LNCaP clone FGC (cell line): ENCODE results near the gene ABCC6.

ENCODE experiments used
- DNase-seq: peaks from one replicate; pipeline ENCODE4 v3.0.0-alpha.2; 2011; ENCODE audit warnings: low read depth
- H3K4me3 ChIP-seq: 2 replicates; pipeline ENCODE4 v1.5.1; 2011; ENCODE audit warnings: mild to moderate bottlenecking, low read depth, low read length, control low read depth
- TF ChIP-seq, protein P1 (sequence below): IDR thresholded peaks from 2 replicates; pipeline ENCODE4 v1.5.1; 2012; ENCODE audit warnings: mild to moderate bottlenecking; ENCODE audit not compliant: control insufficient read depth, insufficient read depth; ENCODE audit errors: extremely low read depth

The ABCC6 gene

GRCh38 chr16:16143931-16144330 lies 79.4 kb downstream of the ABCC6 start:
- no peak for DNase-seq
- TF ChIP-seq, protein P1, sequence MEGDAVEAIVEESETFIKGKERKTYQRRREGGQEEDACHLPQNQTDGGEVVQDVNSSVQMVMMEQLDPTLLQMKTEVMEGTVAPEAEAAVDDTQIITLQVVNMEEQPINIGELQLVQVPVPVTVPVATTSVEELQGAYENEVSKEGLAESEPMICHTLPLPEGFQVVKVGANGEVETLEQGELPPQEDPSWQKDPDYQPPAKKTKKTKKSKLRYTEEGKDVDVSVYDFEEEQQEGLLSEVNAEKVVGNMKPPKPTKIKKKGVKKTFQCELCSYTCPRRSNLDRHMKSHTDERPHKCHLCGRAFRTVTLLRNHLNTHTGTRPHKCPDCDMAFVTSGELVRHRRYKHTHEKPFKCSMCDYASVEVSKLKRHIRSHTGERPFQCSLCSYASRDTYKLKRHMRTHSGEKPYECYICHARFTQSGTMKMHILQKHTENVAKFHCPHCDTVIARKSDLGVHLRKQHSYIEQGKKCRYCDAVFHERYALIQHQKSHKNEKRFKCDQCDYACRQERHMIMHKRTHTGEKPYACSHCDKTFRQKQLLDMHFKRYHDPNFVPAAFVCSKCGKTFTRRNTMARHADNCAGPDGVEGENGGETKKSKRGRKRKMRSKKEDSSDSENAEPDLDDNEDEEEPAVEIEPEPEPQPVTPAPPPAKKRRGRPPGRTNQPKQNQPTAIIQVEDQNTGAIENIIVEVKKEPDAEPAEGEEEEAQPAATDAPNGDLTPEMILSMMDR: no peak
- no peak overlapping the region for H3K4me3 ChIP-seq

DNA sequence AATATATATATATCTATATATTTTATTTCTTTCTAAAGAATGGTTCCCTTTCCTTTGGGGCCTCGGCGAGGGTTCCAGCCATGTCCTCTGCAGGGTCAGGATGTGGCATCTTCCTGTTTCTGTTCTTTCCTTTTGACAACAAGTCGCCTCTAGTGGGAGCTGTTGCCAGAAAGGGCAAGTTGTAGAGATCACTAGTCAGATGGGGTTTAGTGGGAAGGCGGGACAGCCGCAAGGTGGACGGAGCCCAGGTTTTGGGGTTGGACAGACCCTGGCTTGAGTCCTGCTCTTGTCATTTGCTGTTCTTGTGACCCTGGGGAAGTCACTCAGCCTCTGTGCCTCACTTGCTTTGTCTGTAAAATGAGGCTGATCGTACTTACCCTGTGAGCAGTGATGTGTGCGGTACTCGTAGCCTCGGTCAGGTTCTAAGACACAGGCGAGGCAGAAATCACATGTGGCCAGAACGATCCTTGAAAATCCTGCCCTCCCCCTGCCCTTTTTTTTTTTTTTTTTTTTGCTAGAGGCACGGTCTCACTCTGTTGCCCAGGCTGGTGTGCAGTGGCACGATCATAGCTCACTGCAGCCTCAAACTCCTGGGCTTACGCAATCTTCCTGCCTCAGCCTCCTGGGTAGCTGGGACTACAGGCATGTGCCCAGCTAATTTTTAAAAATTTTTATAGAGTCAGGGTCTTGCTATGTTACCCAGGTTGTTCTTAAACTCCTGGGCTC lies 80.1 kb downstream of the ABCC6 start:
- DNase-seq: no peak
- TF ChIP-seq, protein P1: peak; percentile 44
- H3K4me3 ChIP-seq: no peak overlapping the region

- no peak for DNase-seq
- no peak overlapping the region for H3K4me3 ChIP-seq
- TF ChIP-seq, protein P1: no peak
Observed at GRCh38 chr16:16141784-16142396, 81.4 kb downstream of the ABCC6 start.

DNA sequence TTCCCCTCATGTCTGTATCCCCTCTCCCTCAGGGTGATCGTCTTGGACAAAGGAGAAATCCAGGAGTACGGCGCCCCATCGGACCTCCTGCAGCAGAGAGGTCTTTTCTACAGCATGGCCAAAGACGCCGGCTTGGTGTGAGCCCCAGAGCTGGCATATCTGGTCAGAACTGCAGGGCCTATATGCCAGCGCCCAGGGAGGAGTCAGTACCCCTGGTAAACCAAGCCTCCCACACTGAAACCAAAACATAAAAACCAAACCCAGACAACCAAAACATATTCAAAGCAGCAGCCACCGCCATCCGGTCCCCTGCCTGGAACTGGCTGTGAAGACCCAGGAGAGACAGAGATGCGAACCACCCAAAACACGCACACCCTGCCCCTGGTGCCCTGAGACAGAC lies 82.2 kb downstream of the ABCC6 start:
- no peak for DNase-seq
- TF ChIP-seq, protein P1: no peak
- no peak overlapping the region for H3K4me3 ChIP-seq

- no peak for DNase-seq
- TF ChIP-seq, protein P1: no peak
Observed at GRCh38 chr16:16140537-16140936, 82.8 kb downstream of the ABCC6 start.

GRCh38 chr16:16139806-16140205 lies 83.5 kb downstream of the ABCC6 start:
- no peak overlapping the region for H3K4me3 ChIP-seq
- TF ChIP-seq, protein P1: no peak
- no peak for DNase-seq

More at GRCh38 chr16:16140537-16140936, 82.8 kb downstream of the ABCC6 start:
- no peak overlapping the region for H3K4me3 ChIP-seq
